Dermis blood vessel endothelial cell (primary cell): ENCODE measurements around the gene DHX9. TPM values are rescaled to one million over a fixed set of nuclear protein-coding genes. Genes with fewer than 3 reads are reported as not detected.

ENCODE experiments used
- DNase-seq: peaks from one replicate; pipeline ENCODE4 v3.0.0; 2010
- total RNA-seq: library from RNA; depleted of rRNA; stranded (reverse); fragments of >200 nt; gene quantifications from 2 replicates; pipeline ENCODE4 v1.2.3, GENCODE V29; 2014

The DHX9 gene
- total RNA-seq, result 166 and 255 TPM in 2 replicates

GRCh38 chr1:182839209-182840066 lies at the start of gene DHX9:
DHX9 (plus strand) TSS chr1:182839347; CDS start chr1:182842567, 3,220 bp downstream.
- DNase-seq, result peak; percentile 94

DNA sequence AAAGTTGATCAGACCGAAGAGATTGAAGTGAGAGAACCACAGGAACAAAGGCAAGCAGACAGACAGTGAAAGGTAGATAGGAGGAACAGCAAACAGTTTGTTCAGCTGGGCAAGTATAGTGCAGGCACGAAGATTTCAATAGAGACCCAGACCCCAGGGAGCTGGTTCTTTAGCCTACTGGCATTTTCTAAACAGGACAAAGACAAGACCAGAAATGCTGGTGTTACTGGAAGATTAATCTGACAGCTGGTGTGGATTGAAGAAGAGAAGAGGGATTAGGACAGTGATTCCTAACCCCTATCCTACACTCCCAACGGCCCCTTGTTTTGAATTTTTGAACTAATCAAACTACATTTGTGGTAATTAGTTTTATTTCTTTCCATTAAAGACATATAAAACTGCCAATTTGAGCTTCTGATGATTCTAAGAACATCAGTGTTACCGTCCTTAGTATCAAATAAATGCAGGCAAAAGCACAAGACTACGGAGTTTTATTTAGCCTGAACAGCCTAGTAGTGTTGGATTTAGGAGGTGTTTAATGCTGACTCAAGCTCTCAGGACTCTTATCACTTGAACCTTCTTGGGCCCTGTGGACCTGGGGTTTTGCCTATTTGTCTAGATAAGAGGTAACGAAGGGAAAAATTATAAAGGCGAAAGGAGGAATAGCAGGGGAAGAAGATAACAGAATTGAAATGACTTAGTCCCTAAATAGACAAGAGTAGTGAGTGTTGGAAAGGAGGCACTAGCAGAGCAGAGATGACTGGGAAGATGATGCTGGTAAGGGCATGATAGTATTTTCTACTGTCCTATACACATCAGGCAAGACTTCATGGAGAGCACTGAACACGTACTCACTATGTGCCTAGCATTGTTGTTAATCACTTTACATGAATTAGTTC lies 47.6 kb upstream of the DHX9 start:
- no peak for DNase-seq

GRCh38 chr1:182794091-182794490 lies 45.1 kb upstream of the DHX9 start:
- DNase-seq, result no peak

DNA sequence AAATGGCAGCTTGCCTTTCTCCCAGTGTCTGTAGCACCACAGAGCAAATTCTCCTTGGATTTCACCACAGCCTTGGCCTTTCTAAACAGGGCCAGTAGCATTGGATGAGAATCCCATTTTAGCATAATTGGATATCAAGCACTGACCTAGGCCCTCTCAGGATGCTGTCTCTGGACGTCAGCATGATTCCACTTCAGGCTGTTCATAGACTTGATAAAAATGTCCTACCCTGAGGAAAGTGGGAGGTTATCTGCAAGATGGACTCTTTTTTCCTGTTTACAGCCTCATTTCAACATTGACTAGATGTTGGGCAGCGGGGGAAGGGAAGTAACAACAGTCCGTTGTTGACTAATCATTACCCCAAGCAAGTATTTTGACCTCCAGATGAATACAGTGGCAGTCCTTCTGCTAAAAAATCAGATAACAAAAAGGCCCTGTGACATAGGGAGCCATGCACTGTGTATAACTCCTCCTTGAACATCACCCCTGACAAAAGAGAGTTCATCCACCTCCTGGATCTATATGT lies 44.4 kb upstream of the DHX9 start:
- DNase-seq, result no peak

DNA sequence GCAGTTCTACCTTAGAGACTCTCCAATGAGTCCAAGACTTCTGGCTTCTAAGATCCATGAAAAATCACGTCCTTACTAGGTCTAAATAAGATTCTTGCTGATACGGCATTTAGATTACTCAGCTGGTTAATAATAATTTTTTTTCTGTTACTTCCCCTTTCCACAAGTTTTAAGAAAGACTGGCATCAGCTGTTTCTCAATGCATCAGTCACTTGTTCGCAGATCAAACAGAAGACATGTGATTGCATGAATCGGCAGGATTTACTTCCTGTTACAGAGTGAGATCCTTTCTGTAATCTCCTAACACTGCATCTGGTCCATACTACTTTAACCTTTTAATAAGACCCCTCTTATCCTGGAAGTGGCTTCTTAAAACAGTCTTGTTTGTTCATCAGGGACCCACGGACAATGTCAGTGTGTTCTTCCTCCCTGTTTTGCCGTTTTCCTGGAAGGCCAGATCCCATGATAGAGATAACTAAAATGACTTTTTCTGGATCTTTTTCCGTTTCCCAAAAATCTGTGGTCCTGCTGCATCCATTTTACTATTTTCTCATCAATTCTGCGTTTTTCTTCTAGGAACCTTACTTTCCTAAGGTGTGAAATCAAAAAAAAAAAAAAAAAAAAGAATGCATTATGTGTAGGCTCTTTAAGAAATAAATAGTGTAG lies 43.5 kb upstream of the DHX9 start:
- DNase-seq, result no peak

DNA sequence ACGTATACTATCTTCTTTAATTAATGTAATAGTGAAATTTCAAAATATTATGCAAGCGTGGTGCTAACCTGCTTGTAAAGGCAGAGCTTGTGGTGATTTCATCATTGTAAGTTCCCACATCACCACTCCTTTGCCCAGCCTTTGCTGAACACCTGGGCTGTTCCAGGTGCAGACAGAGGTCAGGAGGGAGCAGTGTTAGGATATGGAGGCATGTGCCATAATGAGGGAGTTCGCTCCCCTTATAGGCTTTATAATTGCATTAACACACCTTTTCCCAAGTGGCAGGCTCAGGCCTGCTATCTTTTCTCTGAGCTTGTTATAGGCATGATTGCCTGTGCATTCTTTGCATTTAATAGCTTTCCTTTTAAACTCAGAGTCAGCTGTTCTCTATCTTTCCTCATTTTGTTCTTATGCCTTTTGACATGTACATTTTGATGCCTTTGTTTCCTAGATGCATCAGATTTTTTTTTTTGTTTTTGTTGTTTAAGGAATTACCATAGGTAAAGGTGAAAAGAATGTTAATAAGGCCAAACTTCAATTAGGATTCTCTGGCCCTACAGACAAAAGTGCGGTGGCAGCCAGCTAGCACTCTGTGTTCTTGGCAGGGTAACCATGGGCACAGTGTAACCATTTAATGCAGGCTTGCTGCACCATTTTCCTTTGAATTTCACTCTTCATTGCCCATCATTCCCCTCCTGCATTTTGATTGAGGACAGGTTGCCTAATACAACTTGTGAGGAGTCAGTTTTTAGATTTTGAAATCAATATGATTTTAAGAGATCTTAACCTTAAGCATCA lies 36.9 kb upstream of the DHX9 start:
- no peak for DNase-seq

DNA sequence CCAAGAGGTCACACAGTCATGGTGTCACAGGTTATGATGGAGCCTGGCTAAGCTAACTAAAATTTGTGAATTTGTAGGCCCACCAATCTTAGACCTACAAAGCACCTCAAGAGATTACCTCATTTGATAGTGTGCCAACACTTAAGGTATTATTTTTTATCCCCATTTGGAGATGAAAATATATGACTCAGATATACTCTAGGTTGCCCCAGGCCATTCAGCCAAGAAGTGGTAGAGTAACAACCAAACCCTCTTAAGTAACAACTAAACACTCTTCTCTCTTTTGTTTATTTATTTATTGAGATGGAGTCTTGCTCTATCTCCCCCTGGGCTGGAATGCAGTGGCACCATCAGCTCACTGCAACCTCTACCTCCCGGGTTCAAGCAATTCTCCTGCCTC lies 35.3 kb upstream of the DHX9 start:
- DNase-seq, result no peak

- DNase-seq, result no peak
Observed at GRCh38 chr1:182806015-182806678, 33.0 kb upstream of the DHX9 start.

DNA sequence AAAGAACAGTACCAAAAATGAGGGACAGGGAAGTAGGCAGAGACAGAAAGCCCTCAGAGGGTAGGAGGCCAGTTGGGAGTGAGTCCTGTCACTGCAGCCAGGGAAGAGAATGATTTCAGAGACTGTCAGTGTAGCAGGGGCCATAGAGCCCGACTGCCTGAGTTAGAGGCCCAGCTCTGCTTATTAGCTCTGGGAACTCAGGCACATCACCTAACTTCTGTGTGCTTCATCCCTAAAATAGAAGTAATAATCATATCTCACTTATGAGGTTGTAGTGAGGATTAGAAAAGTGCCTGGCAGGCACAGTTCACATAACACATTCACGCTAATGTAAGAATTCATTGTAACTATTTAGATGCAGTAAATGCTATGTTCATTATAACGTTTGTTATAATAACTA lies 31.2 kb upstream of the DHX9 start:
- no peak for DNase-seq

DNA sequence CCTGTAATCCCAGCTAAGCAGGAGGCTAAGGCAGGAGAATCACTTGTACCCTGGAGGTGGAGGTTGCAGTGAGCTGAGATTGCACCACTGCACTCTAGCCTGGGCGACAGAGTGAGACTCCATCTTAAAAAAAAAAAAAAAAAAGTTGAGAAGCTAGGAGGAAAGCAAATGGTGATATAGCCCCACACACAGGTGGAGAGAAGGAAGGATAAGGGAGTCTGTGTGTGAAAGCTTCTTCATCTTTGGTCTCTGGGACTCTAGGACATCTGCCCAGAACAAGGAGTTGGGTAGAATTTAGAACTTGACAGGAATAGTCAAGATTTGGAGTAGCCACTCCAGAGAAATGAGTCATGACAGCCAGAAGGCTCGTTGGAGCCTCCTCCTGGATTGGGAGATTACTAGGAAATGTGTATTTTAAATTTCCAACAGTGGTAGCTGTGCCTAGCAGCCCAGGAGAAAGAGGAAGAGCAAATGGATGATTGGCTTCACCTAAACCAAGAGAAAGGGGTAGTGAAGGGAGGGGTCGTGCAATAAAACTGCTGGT lies 29.7 kb upstream of the DHX9 start:
- DNase-seq, result no peak

DNA sequence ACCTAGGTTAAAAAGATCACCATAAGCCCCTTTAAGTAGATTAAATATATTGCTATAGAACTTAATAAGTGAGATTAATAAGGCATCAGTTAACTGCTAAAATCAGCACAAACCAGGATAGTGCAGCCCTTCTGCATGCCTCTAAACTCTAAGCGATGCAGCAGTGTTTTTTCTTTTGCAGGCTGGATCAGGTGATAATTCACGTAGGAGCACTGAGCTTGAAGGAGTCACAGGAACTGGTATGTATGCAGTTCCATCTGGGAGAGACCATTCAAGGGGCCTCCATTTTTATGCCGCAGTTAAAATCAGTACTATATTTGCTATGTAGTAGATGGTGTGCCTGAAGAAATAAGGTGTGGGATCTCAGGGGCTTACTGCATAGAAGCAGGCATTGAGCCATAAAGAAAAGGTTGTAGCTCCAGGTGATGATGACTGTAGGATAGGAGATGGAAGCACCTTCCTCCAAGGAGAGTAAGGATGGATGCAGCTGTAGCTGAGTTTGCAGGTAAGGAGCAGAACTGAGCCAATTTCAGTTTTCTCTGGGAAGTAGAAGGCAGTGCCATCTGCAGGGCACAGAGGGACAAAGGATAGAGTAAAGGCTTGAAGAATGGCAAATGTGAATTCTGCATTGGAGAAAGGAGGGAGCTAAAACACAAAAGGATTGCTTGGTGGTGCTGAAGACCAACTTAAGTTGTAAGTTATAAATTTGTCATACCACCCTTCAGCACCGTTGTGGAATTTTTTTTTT lies 27.0 kb upstream of the DHX9 start:
- no peak for DNase-seq

GRCh38 chr1:182816863-182817262 lies 22.3 kb upstream of the DHX9 start:
- DNase-seq, result no peak

- no peak for DNase-seq
Observed at GRCh38 chr1:182817802-182818201, 21.3 kb upstream of the DHX9 start.

DNA sequence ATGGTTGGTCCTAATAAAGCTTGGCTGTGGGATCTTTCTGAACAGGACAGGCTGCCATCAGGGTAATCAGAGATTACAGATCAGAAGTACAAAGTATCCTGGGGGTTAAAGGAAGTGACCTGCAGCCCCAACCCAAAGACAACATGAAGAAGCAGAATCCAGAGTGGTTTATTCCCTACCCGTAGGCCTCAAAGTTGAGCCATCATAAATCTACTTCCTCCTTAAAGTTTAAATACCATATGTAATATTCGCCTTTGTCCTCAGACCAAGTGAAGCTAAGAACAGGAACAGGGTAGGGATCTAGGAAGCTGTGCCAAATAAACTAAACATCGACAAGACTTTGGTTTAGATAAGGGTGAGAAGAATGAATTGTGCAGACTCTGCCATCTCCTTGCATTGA lies 15.9 kb upstream of the DHX9 start:
- no peak for DNase-seq

GRCh38 chr1:182826892-182827291 lies 12.3 kb upstream of the DHX9 start:
- DNase-seq, result no peak

- DNase-seq, result no peak
Observed at GRCh38 chr1:182829285-182829932, 9.7 kb upstream of the DHX9 start.

GRCh38 chr1:182833271-182833670 lies 5.9 kb upstream of the DHX9 start:
- DNase-seq, result peak; percentile 34

DNA sequence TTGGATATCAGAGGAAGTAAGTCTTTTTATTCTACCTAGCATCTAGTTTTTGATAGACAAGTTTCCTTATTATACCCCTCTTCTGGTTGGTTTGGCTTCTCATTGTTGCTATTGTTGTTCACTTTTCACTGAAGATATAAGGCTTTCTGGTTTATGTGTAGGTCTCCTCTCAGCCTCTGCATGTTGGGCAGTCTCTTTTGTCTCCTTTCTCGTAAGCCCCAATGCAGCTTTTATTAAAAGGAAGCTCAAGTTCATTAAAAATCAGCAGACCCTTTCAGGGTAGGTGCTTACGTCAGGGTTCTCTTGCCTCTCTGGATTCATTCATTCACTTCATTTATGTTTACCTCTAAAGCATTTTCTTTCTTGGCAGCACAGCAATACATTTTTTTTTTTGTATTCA lies 4.8 kb upstream of the DHX9 start:
- DNase-seq, result no peak

DNA sequence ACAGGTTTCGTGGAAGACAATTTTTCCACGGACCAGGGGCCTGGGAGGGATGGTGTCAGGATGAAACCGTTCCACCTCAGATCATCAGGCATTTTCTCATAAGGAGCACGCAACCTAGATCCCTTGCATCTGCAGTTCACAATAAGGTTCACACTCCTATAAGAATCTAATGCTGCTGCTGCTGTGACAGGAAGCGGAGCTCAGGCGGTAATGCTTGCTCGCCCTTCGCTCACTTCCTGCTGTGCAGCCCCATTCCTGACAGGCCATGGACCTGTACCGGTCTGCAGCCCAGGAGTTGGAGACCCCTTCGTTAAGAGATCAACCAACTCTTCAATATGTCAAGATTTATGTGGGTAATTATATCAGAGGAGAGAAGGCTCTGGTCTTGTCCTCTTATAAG lies 3.3 kb upstream of the DHX9 start:
- peak; percentile 8 for DNase-seq
